Panc1 (cell line): ENCODE data around the gene HS3ST5. TPM values are rescaled to one million over a fixed set of nuclear protein-coding genes. Genes with fewer than 3 reads are reported as not detected.

Experiments used
- ATAC-seq: fragments of 200-7000 bp; cut with Tn5 transposase; 2 replicates; pipeline ENCODE4 v1.9.1; 2020; ENCODE audit warnings: mild to moderate bottlenecking, moderate library complexity
- BruUV-seq: library from RNA; stranded (reverse); fragments of 400-500 nt; replicated peaks from 2 replicates; lab custom pipeline; 2021; lab: Mats Ljungman, UMichigan
- CTCF ChIA-PET: fragments of 300-600 bp; sonication (Branson Sonifier 250); formaldehyde crosslinking; loops from one replicate; lab custom pipeline; 2022; ENCODE audit warnings: antibody characterized with exemption; lab: Charles Lee
- POLR2A ChIA-PET: fragments of 300-600 bp; sonication (Branson Sonifier 250); formaldehyde crosslinking; loops from one replicate; lab custom pipeline; 2022; ENCODE audit warnings: antibody characterized with exemption; lab: Charles Lee
- DNase-seq: peaks from one replicate; pipeline ENCODE4 v3.0.0-alpha.2; 2010; ENCODE audit warnings: low read depth, low spot score
- H3K27ac ChIP-seq: 2 replicates; pipeline ENCODE4 v1.5.1; 2011; ENCODE audit warnings: mild to moderate bottlenecking, low read length, inconsistent platforms
- H3K27me3 ChIP-seq: fragments of 200-500 bp; sonication (Bioruptor generic); 2 replicates; pipeline ENCODE4 v1.6.0; 2014; ENCODE audit warnings: low read length, inconsistent platforms; ENCODE audit not compliant: control insufficient read depth, insufficient read depth
- H3K36me3 ChIP-seq: fragments of 200-500 bp; sonication (Bioruptor generic); 2 replicates; pipeline ENCODE4 v1.5.1; 2014; ENCODE audit warnings: inconsistent platforms, mild to moderate bottlenecking, low read length, moderate library complexity; ENCODE audit not compliant: control insufficient read depth, insufficient read depth
- H3K4me1 ChIP-seq: 2 replicates; pipeline ENCODE4 v1.5.1; 2011; ENCODE audit warnings: inconsistent platforms, mild to moderate bottlenecking, low read length, moderate library complexity; ENCODE audit not compliant: control insufficient read depth, insufficient read depth
- H3K4me3 ChIP-seq, 2 experiments: 2 replicates each; pipeline ENCODE4 v1.5.1; 2011 to 2012; ENCODE audit warnings: low read depth in 2 of 2, low read length in 2 of 2, mild to moderate bottlenecking in 2 of 2, inconsistent platforms in 1 of 2, moderate library complexity in 1 of 2
- H3K9me3 ChIP-seq: fragments of 200-500 bp; sonication (Bioruptor generic); 2 replicates; pipeline ENCODE4 v1.5.1; 2014; ENCODE audit warnings: low read depth, mild to moderate bottlenecking, inconsistent platforms, low read length, moderate library complexity; ENCODE audit not compliant: control insufficient read depth, insufficient read depth
- CTCF ChIP-seq: fragments of 450-650 bp; IDR thresholded peaks from 2 replicates; pipeline ENCODE4 v1.5.1; 2017; ENCODE audit warnings: mild to moderate bottlenecking
- POLR2AphosphoS5 ChIP-seq: IDR thresholded peaks from 2 replicates; pipeline ENCODE4 v1.6.1; 2012; ENCODE audit warnings: mild to moderate bottlenecking, low read depth, low read length, moderate library complexity
- REST ChIP-seq, 2 experiments: IDR thresholded peaks; 2 replicates each; pipeline ENCODE4 v1.6.1; 2011 to 2012; ENCODE audit warnings: low read depth in 2 of 2, control low read depth in 1 of 2, low read length in 1 of 2, mild to moderate bottlenecking in 1 of 2, moderate library complexity in 1 of 2; ENCODE audit not compliant: insufficient read depth in 1 of 2
- SIN3A ChIP-seq: IDR thresholded peaks from 2 replicates; pipeline ENCODE4 v1.6.1; 2012; ENCODE audit warnings: low read depth, mild to moderate bottlenecking, low read length, moderate library complexity, borderline replicate concordance; ENCODE audit not compliant: insufficient read depth
- TCF7L2 ChIP-seq: IDR thresholded peaks from 2 replicates; pipeline ENCODE4 v1.6.1; 2011; ENCODE audit warnings: mild to moderate bottlenecking, low read depth, low read length, inconsistent platforms
- in situ Hi-C: cut with HindIII; loops from 2 replicates; pipeline ENCODE4 v1.10.0; 2016; ENCODE audit warnings: low sequenced_read_pairs, low pct_unique_long_range_greater_than_20kb
- intact Hi-C: fragments of 100-400 bp; cut with micrococcal nuclease; formaldehyde crosslinking; loops from one replicate; pipeline ENCODE4 v1.10.0; 2022; ENCODE audit not compliant: unreplicated experiment
- total RNA-seq: library from RNA; stranded (reverse); gene quantifications from one replicate; pipeline ENCODE4 v1.2.1, GENCODE V29; 2021; ENCODE audit not compliant: unreplicated experiment

Gene HS3ST5
- total RNA-seq, 1 experiment from 2014 or later: 0.05 TPM

- in situ Hi-C loops: no loop called here
- CTCF ChIA-PET: no interaction called here
Measured at GRCh38 chr6:114053791-114054190, 289.0 kb downstream of the HS3ST5 start.

GRCh38 chr6:114052141-114052540, 290.7 kb downstream of the HS3ST5 start:
- intact Hi-C loops (no loop called here), in situ Hi-C loops (no loop called here)
- BruUV-seq: no TSS peak
- CTCF ChIA-PET: no interaction called here
- TF ChIP-seq REST (IDR thresholded peaks at IDR 0.05; ENCODE audit: insufficient read depth in 1 of 2, low read depth in 2 of 2, low read length in 1 of 2): no peak
- TF ChIP-seq TCF7L2: no peak
- no peak for TF ChIP-seq SIN3A
- TF ChIP-seq POLR2AphosphoS5: no peak
- no peak for TF ChIP-seq CTCF
- no peaks in the 10 kb centered on the region for H3K4me1 ChIP-seq
- H3K27ac ChIP-seq: no peak overlapping the region
- no peak for DNase-seq
- no peak for ATAC-seq
- POLR2A ChIA-PET: no interaction called here
- no peaks in the 10 kb centered on the region for H3K27me3 ChIP-seq
- no peaks in the 10 kb centered on the region for H3K9me3 ChIP-seq
- no peaks in the 10 kb centered on the region for H3K36me3 ChIP-seq
- H3K4me3 ChIP-seq: no peak overlapping the region

More at GRCh38 chr6:114053791-114054190, 289.0 kb downstream of the HS3ST5 start:
- TF ChIP-seq CTCF (no peak), POLR2AphosphoS5 (no peak), TCF7L2 (no peak), REST (IDR thresholded peaks at IDR 0.05; ENCODE audit: insufficient read depth in 1 of 2, low read depth in 2 of 2, low read length in 1 of 2) (no peak), SIN3A (no peak)
- Histone ChIP-seq H3K27me3 (no peaks in the 10 kb centered on the region), H3K27ac (no peak overlapping the region), H3K9me3 (no peaks in the 10 kb centered on the region), H3K36me3 (no peaks in the 10 kb centered on the region), H3K4me3 (no peak overlapping the region), H3K4me1 (no peaks in the 10 kb centered on the region)
- ATAC-seq (no peak), DNase-seq (no peak)
- POLR2A ChIA-PET: no interaction called here
- intact Hi-C loops: no loop called here
- no TSS peak for BruUV-seq
